Upper lobe of left lung (tissue), 4 donors: Measurements from ENCODE around the gene CREBRF.

Experiments
- POLR2A ChIP-seq, 4 donors: fragments of 450-650 bp; IDR thresholded peaks; one replicate each; pipeline ENCODE4 v1.5.1; 2016 to 2017; ENCODE audit warnings: antibody characterized with exemption in 4 of 4, mild to moderate bottlenecking in 2 of 4
- TF ChIP-seq, protein P1 (sequence below), 6 experiments: fragments of 450-650 bp in 4 of 6; fragments of 200-600 bp in 2 of 6; sonication (generic) in 2 of 6; IDR thresholded peaks; one replicate each; pipeline ENCODE4 v1.5.1; 2016 to 2019; ENCODE audit warnings: antibody characterized with exemption in 6 of 6

DNA sequence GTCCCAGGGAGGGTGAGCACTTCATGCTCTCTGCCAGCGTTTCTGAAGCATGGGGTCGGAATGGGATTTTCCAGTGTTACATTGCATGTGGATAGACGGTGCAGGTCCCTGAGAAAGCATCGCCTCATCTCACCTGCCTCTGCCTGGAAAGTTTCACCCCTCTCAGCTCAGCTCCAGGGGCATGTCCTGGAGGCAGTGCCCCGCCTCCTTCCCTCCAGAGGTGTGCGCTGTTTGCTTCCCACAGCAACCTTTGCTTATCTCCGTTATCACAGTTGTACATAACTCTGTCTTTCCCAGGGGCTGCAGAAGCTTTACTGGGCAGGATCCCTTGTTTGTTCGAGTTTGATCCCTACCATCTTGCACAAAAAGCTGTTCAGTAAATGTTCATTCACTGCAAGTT is 10.7 kb upstream of the CREBRF start:
- TF ChIP-seq, protein P1, sequence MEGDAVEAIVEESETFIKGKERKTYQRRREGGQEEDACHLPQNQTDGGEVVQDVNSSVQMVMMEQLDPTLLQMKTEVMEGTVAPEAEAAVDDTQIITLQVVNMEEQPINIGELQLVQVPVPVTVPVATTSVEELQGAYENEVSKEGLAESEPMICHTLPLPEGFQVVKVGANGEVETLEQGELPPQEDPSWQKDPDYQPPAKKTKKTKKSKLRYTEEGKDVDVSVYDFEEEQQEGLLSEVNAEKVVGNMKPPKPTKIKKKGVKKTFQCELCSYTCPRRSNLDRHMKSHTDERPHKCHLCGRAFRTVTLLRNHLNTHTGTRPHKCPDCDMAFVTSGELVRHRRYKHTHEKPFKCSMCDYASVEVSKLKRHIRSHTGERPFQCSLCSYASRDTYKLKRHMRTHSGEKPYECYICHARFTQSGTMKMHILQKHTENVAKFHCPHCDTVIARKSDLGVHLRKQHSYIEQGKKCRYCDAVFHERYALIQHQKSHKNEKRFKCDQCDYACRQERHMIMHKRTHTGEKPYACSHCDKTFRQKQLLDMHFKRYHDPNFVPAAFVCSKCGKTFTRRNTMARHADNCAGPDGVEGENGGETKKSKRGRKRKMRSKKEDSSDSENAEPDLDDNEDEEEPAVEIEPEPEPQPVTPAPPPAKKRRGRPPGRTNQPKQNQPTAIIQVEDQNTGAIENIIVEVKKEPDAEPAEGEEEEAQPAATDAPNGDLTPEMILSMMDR (IDR thresholded peaks at IDR 0.05), result no peak
- TF ChIP-seq POLR2A (IDR thresholded peaks at IDR 0.05), result no peak
